ENCODE measurements around the gene BSDC1. TPM values are rescaled to one million over a fixed set of nuclear protein-coding genes. Genes with fewer than 3 reads are reported as not detected.

The BSDC1 gene
- total and polyA plus RNA-seq, 2 of the 13 experiments (the other 11 are each of a cell fraction or from before 2014, with no cell fraction given), result 40.3 to 64.2 TPM

DNA sequence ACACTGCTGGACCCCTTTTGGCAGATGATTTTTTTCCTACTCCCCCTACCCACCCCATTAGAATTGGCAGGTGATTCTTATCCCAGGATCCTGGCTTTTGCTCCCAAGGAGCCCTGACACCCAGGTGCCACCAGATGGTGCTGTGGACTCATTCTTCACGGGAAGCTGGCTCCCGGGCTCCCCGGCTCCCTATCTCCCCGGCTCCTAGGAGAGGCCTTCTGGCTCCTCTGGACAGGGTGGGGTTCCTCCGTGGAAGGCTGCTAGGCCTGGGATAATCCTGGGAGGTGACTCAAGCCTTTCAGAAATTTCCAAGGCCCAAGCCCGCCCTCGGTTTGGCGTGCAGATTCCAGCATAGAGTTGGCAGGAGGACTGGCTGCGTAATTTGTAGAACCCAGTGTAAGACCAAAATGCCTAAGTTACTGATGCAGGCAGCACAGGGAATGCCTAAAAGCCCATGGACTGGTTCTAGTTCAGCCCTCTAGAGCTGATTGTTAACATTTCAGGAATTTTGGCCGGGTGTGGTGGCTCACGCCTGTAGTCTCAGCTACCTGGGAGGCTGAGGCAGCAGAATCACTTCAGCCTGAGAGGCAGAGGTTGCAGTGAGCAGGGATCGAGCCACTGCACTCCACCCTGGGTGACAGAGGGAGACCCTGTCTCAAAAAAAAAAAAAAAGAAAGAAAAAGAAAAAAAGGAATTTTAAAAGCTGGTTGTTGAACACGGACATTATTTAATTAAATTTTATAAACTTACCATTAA, 6.8 kb upstream of the BSDC1 start (continued):
- TF ChIP-seq ZKSCAN8 (CRISPR knock-in tag; IDR thresholded peaks at IDR 0.05; ENCODE audit: borderline replicate concordance) (no peak), POLR2AphosphoS5 (IDR thresholded peaks at IDR 0.05; ENCODE audit: low read depth, low read length) (no peak), NRL (CRISPR knock-in tag; IDR thresholded peaks at IDR 0.05; ENCODE audit: borderline replicate concordance) (no peak), ZNF883 (CRISPR knock-in tag; IDR thresholded peaks at IDR 0.05; ENCODE audit: not compliant biosample characterization) (no peak), ZNF333 (CRISPR knock-in tag; IDR thresholded peaks at IDR 0.05; ENCODE audit: borderline replicate concordance) (no peak), NFRKB (IDR thresholded peaks at IDR 0.05) (no peak), ZNF615 (CRISPR knock-in tag; IDR thresholded peaks at IDR 0.05; ENCODE audit: borderline replicate concordance) (no peak), SMAD1 (CRISPR knock-in tag; IDR thresholded peaks at IDR 0.05; ENCODE audit: borderline replicate concordance, low read depth) (no peak), ZNF205 (CRISPR knock-in tag; IDR thresholded peaks at IDR 0.05) (peak; percentile 43; the same call in 1 of the 2 replicates)
- TF ChIP-seq, protein P1, sequence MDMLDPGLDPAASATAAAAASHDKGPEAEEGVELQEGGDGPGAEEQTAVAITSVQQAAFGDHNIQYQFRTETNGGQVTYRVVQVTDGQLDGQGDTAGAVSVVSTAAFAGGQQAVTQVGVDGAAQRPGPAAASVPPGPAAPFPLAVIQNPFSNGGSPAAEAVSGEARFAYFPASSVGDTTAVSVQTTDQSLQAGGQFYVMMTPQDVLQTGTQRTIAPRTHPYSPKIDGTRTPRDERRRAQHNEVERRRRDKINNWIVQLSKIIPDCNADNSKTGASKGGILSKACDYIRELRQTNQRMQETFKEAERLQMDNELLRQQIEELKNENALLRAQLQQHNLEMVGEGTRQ (IDR thresholded peaks at IDR 0.05; ENCODE audit: low read depth, low read length), result no peak
- TF ChIP-seq, protein P1 (CRISPR knock-in tag; IDR thresholded peaks at IDR 0.05; ENCODE audit: borderline replicate concordance), result no peak
- TF ChIP-seq, protein P2, sequence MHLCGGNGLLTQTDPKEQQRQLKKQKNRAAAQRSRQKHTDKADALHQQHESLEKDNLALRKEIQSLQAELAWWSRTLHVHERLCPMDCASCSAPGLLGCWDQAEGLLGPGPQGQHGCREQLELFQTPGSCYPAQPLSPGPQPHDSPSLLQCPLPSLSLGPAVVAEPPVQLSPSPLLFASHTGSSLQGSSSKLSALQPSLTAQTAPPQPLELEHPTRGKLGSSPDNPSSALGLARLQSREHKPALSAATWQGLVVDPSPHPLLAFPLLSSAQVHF (CRISPR knock-in tag; IDR thresholded peaks at IDR 0.05), result no peak
- TF ChIP-seq, protein P3, sequence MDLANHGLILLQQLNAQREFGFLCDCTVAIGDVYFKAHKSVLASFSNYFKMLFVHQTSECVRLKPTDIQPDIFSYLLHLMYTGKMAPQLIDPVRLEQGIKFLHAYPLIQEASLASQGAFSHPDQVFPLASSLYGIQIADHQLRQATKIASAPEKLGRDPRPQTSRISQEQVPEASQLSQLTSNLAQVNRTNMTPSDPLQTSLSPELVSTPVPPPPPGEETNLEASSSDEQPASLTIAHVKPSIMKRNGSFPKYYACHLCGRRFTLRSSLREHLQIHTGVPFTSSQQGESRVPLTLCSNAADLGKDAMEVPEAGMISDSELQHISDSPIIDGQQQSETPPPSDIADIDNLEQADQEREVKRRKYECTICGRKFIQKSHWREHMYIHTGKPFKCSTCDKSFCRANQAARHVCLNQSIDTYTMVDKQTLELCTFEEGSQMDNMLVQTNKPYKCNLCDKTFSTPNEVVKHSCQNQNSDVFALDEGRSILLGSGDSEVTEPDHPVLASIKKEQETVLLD (CRISPR knock-in tag; IDR thresholded peaks at IDR 0.05; ENCODE audit: low read depth), result no peak
- TF ChIP-seq, protein P4, sequence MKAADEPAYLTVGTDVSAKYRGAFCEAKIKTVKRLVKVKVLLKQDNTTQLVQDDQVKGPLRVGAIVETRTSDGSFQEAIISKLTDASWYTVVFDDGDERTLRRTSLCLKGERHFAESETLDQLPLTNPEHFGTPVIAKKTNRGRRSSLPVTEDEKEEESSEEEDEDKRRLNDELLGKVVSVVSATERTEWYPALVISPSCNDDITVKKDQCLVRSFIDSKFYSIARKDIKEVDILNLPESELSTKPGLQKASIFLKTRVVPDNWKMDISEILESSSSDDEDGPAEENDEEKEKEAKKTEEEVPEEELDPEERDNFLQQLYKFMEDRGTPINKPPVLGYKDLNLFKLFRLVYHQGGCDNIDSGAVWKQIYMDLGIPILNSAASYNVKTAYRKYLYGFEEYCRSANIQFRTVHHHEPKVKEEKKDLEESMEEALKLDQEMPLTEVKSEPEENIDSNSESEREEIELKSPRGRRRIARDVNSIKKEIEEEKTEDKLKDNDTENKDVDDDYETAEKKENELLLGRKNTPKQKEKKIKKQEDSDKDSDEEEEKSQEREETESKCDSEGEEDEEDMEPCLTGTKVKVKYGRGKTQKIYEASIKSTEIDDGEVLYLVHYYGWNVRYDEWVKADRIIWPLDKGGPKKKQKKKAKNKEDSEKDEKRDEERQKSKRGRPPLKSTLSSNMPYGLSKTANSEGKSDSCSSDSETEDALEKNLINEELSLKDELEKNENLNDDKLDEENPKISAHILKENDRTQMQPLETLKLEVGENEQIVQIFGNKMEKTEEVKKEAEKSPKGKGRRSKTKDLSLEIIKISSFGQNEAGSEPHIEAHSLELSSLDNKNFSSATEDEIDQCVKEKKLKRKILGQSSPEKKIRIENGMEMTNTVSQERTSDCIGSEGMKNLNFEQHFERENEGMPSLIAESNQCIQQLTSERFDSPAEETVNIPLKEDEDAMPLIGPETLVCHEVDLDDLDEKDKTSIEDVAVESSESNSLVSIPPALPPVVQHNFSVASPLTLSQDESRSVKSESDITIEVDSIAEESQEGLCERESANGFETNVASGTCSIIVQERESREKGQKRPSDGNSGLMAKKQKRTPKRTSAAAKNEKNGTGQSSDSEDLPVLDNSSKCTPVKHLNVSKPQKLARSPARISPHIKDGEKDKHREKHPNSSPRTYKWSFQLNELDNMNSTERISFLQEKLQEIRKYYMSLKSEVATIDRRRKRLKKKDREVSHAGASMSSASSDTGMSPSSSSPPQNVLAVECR (CRISPR knock-in tag; IDR thresholded peaks at IDR 0.05; ENCODE audit: borderline replicate concordance), result no peak; the same call in 1 of the 2 replicates
- TF ChIP-seq, protein P5, sequence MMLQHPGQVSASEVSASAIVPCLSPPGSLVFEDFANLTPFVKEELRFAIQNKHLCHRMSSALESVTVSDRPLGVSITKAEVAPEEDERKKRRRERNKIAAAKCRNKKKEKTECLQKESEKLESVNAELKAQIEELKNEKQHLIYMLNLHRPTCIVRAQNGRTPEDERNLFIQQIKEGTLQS (CRISPR knock-in tag; IDR thresholded peaks at IDR 0.05), result no peak
- TF ChIP-seq, protein P6, sequence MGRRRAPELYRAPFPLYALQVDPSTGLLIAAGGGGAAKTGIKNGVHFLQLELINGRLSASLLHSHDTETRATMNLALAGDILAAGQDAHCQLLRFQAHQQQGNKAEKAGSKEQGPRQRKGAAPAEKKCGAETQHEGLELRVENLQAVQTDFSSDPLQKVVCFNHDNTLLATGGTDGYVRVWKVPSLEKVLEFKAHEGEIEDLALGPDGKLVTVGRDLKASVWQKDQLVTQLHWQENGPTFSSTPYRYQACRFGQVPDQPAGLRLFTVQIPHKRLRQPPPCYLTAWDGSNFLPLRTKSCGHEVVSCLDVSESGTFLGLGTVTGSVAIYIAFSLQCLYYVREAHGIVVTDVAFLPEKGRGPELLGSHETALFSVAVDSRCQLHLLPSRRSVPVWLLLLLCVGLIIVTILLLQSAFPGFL (CRISPR knock-in tag; IDR thresholded peaks at IDR 0.05), result no peak
- TF ChIP-seq, protein P7, sequence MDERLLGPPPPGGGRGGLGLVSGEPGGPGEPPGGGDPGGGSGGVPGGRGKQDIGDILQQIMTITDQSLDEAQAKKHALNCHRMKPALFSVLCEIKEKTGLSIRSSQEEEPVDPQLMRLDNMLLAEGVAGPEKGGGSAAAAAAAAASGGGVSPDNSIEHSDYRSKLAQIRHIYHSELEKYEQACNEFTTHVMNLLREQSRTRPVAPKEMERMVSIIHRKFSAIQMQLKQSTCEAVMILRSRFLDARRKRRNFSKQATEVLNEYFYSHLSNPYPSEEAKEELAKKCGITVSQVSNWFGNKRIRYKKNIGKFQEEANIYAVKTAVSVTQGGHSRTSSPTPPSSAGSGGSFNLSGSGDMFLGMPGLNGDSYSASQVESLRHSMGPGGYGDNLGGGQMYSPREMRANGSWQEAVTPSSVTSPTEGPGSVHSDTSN (CRISPR knock-in tag; IDR thresholded peaks at IDR 0.05), result no peak

All from HepG2 (cell line).